ENCODE measurements around the gene AQP1. TPM values are rescaled to one million over a fixed set of nuclear protein-coding genes. Genes with fewer than 3 reads are reported as not detected.

Gene AQP1
- 100 to 1,000 TPM in 4 of 5 donors, 10 to 100 TPM in 1; 82.4 to 310 (median 157) TPM for polyA plus RNA-seq (ENCODE audit: insufficient read depth in 1 of 5, insufficient read length in 5 of 5, low replicate concordance in 1 of 5)
- long read RNA-seq, donor 1, transcript AQP1-201 (4 exons, 2,913 nt) = major isoform, 92 of 92 reads
- long read RNA-seq, donor 1, partial matches to known transcripts = 0 of 92 reads
- long read RNA-seq, donor 1, other reads (novel, unspliced or antisense) = 0 of 92 reads
- long read RNA-seq, donor 2, transcript AQP1-201 (4 exons, 2,913 nt) = major isoform, 24 of 24 reads
- long read RNA-seq, donor 2, partial matches to known transcripts = 0 of 24 reads
- long read RNA-seq, donor 2, other reads (novel, unspliced or antisense) = 0 of 24 reads
- long read RNA-seq, donor 3, transcript AQP1-201 (4 exons, 2,913 nt) = major isoform, 33 of 100 reads
- long read RNA-seq, donor 3, partial matches to known transcripts = 67 of 100 reads
- long read RNA-seq, donor 3, other reads (novel, unspliced or antisense) = 0 of 100 reads
- long read RNA-seq, donor 4, transcript AQP1-201 (4 exons, 2,913 nt) = major isoform, 31 of 31 reads
- long read RNA-seq, donor 4, partial matches to known transcripts = 0 of 31 reads
- long read RNA-seq, donor 4, other reads (novel, unspliced or antisense) = 0 of 31 reads
- long read RNA-seq, donor 5, transcript AQP1-201 (4 exons, 2,913 nt) = major isoform, 24 of 24 reads
- long read RNA-seq, donor 5, partial matches to known transcripts = 0 of 24 reads
- long read RNA-seq, donor 5, other reads (novel, unspliced or antisense) = 0 of 24 reads
- long read RNA-seq, donor 6, transcript AQP1-201 (4 exons, 2,913 nt) = major isoform, 73 of 73 reads
- long read RNA-seq, donor 6, partial matches to known transcripts = 0 of 73 reads
- long read RNA-seq, donor 6, other reads (novel, unspliced or antisense) = 0 of 73 reads
- long read RNA-seq, donor 7, transcript AQP1-201 (4 exons, 2,913 nt) = major isoform, 29 of 30 reads
- long read RNA-seq, donor 7, partial matches to known transcripts = 0 of 30 reads
- long read RNA-seq, donor 7, other reads (novel, unspliced or antisense) = 0 of 30 reads
- long read RNA-seq, donor 8, transcript AQP1-201 (4 exons, 2,913 nt) = major isoform, 14 of 15 reads
- long read RNA-seq, donor 8, partial matches to known transcripts = 0 of 15 reads
- long read RNA-seq, donor 8, other reads (novel, unspliced or antisense) = 0 of 15 reads

DNA sequence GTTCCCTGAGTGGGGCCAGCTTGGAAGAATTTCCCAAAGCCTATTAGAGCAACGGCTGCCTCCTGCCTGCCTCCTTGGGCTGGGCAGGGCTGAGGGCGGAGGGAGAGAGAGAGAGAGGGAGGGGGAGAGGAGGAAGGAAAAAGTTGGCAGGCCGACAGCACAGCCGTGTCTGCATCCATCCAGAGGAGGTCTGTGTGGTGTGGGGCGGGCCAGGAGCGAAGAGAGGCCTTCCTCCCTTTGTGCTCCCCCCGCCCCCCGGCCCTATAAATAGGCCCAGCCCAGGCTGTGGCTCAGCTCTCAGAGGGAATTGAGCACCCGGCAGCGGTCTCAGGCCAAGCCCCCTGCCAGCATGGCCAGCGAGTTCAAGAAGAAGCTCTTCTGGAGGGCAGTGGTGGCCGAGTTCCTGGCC, at the start of gene AQP1:
TSS of gene AQP1 (plus strand) at position 293 of the 409 bp plus-strand sequence. CDS start at position 350, 57 bp downstream.
- peak; percentile 83 to 85 for DNase-seq

DNA sequence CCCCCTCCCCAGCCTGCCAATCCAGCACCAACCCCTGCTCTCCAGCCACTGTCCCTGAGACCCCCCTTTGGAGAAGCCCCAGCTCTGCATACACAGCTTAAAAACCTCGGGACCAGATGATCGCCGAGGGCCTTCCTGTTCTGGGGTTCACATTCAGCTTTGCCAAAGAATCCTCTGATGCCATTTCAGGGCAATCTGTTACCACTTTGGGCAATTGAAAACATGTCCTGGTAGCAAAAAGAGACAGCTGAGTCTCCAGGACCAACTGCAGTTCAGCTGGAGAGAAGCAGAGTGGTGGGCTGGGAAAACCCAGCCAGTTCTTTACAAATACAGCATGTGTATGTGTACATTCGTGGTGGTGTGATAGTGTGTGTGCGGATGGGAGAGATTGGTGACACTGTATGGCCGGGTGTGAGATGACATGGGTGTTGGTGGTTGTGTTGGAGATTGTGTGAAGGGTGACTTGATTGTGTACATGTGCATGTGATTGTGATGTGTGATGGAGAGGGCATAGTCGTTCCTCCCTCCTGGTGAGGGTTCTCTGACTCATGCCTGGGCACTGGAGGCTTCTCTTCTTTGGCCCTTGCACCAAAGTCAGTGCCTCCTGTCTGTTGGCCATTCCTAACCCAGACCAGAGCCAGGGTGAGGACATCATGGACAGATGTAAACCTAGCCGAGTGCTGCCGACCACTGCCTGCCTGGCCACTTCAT, 48.5 kb upstream of the AQP1 start:
- no peak for DNase-seq

DNA sequence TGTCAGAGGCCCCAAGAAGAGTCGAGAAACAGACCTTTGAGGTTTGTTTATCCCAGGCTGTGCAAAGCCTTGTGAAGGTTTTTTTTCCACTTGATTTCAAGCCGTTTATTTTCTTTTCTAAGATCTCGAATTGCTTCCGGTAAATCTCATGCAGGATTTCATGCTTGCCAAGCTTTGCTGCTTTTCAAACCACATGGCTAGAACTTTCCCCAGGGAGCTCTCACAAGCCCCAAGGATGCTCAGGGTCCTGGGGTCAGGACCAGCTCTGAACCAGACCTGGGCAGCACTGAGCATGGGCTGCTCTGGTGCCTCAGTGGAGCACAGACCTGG, 48.0 kb upstream of the AQP1 start:
- no peak for DNase-seq

DNA sequence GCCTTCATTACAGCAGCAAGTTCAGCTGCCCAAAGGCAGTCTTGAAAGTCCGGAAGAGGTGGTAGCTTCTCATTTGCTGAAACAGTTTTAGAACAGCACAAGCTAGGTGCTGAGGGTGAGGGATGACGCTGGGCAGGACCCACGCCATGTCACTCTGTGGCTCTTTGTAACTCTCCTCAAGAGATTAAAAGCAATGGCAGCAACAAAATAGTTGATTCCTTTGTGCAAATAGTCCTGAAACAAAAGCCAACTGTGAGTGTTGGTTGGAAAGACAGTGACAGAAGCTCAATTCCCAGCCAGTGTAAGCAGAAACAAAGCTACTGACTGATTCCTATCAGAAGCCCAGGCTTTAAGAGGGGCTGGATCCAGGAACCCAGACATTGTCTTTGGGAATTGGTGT, 47.6 kb upstream of the AQP1 start:
- DNase-seq = no peak

DNA sequence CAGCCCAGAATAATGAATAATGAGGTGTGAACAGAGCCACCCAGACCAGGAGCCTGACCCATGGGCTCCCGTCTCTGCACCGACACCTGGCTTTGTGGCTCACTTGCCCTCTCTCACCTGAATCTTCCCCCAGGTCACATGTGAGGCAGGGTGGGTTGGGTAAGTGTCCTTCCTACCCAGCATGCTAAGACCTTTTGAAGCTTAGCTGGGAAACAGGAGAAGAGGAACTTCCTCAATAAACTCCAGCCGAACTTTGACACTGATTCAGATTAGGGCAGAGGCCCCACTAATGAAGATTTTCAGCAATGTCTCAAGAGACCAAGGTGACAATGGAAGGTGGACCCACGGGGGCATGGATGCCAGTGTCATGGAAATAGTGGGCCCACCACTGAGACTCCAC, 46.6 kb upstream of the AQP1 start:
- no peak for DNase-seq

DNA sequence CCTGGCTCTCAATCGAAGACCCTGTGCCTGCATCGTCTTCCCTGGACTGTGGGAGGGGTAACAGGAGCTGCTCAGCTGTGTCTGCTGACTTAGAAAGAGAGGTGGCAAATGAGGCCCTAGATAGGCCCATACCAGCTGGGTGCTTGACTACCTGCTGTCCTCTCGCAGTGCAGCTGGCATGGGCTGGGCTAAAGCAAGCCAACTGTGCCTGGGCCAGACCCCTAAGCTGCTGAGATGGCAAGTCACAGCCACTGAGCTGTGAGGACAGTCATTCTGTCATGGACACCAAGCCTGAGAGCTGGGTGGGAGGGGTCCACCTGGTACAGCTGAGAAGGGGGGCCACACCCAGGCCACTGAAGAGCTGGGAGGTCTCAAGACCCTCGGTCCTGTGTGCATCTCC, 45.8 kb upstream of the AQP1 start:
- no peak for DNase-seq

DNA sequence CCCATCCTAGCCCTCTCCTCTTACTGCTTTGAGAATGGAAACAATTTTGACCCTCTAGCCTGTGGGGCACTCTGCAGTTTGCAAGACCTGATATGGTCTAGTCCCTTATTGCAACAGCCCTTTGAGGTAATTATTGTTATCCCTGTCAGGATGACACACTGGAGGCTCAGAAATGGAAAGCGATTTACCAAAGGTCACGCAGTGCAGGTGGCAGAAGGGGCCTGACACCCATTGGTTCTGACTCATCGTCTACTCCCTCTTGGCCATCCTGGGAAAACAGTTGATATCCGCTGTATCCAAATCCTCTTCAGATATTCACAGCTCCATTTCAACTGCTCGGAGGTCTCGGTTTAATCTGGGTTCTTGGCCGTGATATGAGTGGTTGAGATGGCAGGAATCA, 44.7 kb upstream of the AQP1 start:
- no peak for DNase-seq

DNA sequence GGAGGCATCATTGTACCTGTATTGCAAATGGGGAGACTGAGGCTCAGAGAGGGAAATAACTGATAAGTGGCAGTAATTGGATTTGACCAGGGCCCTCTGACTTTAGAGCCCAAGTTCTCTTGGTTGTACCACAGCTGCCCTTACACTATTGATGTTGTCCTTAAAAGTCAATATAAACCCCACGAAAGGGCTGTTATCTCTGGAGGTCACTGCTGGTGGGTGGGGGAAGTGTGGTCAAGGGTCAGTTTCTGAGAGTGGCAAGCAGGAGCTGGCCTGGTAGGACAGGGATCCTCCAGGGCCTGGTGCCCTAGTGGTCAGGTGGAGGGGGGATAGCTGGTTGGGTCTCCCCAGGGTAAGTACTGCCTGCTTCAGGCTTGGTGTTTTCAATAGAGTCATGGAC, 44.2 kb upstream of the AQP1 start:
- DNase-seq = no peak

DNA sequence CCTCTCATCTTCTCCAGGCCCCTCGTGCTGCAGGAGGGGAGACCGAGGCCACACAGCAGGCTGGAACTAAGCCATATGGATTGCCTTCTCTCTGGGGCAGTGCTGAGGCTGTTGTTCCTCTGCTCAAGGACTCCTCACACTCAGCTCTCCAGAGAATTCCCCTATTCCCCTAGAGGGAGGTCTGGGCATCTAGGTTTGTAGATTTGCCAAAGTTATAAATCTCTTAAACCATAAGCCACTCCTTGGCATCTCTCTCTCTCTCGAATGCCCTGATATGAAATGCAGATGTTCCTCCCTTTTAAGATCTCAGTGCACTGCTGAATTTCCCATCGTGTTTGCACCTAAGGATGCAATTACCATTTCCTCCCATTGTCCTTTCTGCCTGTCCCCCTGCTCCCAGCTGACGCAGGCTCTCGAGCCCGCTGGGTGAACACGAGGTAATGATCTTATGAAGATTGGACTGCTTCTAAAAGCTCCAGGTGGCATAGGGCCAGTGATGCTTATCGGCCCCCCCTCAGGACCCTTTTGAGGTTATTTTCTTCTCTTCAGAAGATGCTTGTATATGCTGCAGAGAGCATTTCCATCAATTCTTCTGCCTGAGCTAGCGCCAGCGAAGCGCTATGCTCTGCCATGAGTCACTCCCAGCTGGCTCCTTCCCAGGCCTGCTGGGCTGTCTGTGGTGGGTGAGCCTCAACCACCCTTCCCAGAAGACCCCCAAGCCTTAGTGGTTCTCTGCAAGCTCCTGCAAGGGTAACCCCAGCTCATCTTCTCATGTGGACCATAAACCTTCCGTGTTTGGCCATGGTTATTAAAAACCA, 41.6 kb upstream of the AQP1 start:
- no peak for DNase-seq

DNA sequence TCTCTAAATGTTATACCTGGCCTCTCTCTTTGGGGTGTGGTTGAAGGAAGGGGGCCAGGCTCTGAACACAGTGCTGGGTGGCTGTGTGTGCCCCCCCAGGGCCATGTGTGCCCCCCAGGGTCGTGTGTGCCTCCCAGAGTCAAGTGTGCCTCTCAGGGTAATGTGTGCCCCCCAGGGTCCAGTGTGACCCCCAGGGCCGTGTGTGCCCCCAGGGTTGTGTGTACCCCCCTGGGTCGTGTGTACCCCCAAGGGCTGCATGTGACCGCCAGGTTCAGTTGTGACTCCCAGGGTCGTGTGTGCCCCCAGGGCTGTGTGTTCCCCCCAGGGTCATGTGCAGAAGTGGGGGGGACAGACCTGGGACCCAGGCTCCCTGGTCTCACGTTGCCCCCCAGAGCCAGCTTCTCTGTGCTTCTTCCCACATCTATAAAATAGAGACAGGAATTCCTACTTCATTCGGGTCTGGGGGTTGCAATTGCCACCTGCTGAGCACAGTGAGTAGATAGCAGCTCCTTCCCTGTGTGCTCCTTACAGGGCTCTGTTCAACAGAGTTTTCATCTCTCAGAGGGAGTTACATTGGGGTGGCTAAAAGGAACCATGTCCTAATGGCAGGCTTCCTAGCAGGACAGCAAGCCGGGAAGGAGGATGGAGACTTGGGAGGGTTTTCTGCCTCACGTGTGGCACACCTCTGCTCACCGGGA, 40.7 kb upstream of the AQP1 start:
- DNase-seq = no peak

DNA sequence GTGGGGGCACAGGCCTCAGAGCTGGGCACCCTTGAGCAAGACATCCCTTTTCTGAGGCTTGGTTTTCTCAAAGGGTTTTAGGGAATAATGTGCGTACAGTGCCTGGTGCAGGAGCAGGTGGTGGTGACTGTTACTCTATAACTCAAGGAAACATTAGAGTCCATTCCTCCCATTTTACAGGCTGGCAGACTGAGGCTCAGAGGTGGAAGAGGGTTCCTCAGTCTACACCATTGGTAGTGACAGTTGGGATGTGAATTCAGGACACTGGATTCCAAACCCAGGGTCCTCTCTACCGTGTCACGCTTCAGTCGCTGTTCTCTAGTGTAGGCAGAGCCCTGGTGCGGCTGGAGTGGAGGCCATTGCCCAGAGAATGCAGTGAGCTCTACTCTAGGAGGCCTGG, 40.0 kb upstream of the AQP1 start:
- DNase-seq = no peak

DNA sequence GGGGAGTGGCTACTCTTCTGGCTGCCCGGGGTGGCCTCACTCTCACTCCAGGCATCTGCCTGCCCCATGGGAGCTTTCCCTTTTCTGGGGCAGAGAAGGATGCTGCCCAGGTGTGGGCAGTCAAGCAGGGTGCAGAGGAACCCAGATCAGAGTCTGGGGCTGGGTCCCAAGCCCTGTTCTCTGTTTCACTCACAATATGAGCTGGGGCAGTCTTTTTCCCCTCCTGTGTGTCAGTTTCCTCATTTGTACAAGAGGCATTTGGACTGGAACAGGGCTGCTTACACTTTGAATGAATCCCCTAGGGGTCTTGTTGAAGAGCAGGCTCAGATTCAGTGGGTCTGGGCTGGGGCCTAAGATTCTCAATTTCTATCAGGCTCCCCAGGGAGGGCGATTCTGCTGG, 38.4 kb upstream of the AQP1 start:
- no peak for DNase-seq

DNA sequence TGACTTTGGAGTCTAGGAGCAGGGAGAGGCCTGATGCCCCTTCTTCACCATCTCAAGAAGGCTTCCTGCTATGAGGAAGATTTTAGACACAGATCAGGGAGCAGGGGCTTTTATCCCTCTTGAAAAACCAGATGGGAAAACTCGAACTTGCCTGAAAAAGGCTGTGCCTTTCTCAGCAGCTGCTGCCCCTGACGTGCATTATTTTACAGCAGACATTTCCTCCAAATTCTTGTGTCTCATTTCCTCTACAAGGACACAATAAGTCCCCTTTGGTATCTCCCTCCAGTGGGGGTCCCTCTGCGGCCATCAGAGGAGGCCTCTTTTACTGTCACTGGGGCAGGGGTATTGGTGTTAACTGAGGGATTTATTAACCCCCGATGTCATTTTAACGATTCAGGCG, 38.0 kb upstream of the AQP1 start:
- no peak for DNase-seq

DNA sequence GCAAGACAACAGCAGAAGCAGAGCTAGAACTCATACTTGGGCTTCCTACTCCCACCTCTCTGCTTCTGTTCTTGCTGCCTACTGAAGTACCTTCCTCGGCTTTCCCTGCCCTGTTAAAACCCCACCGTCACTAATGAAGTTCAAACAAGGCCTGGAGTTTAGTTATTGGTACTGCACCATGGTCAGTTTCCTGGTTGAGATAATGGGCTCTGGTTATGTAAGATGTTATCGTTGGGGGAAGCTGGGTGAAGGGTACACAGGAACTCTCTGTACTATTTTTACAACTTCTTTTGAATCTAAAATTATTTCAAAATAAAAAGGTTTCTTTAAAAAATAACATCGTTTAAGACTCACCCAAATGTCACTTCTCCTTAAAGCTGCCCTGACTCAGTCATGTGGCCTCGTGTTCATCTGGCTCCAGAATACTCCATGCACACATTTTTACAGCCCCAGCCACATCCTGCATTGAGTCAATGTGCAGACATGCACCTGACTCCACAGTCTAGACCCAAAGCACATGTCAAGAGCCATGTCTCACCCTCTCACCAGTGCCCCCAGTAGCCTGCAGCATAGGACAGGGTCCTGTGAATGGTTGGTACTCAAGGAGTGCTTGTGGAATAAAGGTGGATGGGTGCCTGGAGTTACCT, 36.9 kb upstream of the AQP1 start:
- no peak for DNase-seq

DNA sequence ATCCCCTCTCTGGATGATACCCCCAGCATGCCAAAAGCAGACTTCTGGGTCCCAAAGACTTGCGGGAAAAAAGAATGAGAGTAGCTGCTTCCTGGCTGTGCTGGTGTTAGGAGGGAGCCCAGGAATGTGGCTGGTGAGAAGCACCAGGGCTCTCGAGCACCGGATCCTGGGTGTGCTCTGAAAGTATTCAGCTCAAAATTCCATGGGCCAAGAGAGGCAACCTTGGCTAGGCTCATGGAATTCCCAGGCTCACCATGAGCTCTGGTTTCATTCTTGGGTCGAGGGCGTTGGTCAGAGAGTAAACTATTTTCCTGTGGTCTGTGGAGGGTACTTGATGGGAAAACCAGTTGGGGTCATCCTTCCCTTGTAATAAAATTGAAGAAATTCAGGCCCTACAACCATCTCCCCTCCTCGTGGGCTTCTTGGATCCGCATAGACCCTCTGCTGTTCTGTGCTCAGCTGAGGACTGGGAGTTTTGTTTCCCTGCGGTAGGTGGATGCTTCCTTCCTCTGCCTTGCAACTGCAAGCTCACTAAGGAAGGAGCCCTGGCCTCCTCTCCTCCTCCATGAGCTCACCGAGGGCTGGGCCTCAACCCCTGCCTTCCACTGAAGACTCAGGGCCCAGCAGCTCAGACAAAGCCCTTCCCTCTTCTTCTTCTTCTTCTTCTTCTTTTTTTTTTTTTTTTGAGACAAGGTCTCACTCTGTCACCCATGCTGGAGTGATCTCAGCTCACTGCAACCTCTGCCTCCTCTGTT, 34.5 kb upstream of the AQP1 start:
- DNase-seq = no peak

DNA sequence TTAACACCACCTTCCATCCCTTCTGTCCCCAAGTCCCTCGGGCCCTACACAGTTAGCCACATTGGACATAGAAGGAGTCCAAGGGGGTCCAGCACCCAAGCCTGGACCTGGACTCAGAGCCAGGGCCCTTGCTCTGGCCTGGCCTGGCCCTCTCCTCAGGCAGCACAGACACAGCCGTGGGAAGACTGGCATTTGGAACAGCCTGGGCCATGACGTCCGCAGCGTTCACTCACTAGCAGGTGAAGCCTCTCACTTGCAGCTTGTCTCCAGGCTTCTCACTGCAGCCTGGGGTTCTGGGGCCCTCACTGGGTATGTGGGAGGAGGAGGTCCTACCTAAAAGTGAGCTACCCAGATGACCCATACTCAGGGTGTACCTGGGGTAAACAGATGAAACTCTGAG, 33.7 kb upstream of the AQP1 start:
- DNase-seq = no peak

DNA sequence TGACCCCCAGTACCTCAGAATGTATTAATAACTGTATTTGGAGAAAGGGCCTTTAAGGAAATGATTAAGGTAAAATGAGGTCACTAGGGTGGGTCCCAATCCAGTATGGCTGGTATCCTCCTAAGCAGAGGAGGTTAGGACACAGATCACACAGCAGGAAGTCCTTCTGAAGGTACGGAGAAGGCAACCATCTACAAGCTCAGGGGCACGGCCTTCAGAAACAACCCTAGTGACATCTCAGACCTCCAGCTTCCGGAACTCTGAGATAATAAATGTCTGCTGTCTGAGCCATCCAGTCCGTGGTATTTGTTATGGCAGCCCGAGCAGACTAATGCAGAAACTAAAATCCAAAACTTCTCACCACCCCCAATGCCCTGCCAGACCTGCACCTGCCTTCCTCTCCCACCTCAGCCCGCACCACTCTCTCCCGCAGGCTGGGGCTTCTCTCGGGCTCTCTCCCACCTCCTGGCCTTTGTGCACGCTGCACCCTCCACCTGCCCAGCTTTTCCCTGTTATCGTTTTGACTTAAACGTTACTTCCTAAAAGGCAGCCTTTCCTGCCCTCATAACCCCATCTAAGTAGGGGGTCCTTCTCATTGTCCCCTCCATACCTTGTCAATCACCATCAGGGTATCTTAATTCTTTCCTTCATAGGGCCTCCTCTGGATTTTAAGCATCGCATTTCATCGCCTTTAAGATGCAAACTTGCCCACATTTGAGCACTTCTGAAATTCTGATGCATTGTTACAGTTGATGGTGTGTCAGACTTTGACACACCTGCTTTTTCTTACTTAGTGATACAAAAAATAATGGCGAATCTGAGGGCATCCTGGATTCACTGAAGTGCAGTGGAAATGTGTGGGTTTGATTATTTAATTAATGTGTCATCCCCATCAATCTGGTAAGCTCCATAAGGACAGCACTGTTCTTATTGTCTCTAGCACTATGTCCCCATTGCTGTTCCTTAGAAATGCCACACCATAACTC, 32.2 kb upstream of the AQP1 start:
- no peak for DNase-seq

All from right lung (tissue), 10 donors.